ENCODE measurements around the gene PINK1. TPM values are rescaled to one million over a fixed set of nuclear protein-coding genes. Genes with fewer than 3 reads are reported as not detected.

The PINK1 gene
- total and polyA plus RNA-seq, 2 donors (not counting 1 experiment from before 2014, with no cell fraction given), result 51.9 to 106 TPM

DNA sequence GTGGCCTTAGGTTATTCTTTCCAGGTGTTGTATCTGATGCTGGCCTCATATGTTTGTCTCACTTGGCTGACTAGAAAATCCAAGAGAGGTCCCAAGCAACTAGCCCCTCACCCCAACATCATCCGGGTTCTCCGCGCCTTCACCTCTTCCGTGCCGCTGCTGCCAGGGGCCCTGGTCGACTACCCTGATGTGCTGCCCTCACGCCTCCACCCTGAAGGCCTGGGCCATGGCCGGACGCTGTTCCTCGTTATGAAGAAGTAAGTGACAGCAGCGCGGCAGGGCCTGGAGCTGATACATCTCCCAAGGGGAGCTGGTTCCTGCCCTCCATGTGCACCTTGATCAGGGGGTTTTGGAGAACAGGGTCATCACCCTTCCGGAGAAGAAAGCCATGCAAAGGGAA, 11.2 kb downstream of the PINK1 start:
- H3K4me3 ChIP-seq (replicated peaks in 1 of 4; ENCODE audit: control extremely low read depth in 1 of 4, insufficient read depth in 1 of 4, low read depth in 3 of 4, low read length in 4 of 4), result no peak overlapping the region
- no peak for DNase-seq (ENCODE audit: low read depth in 2 of 2)
- H3K79me2 ChIP-seq (ENCODE audit: control insufficient read depth, insufficient read depth, low read length), result no peaks in the 10 kb centered on the region
- H3K9ac ChIP-seq (ENCODE audit: insufficient read depth, low read length), result no peak overlapping the region
- H3K27me3 ChIP-seq (ENCODE audit: control insufficient read depth, insufficient read depth, low read length), result no peaks in the 10 kb centered on the region
- no peak for TF ChIP-seq EZH2 (IDR thresholded peaks at IDR 0.05; ENCODE audit: low read length, missing control alignments)
- TF ChIP-seq, protein P1, sequence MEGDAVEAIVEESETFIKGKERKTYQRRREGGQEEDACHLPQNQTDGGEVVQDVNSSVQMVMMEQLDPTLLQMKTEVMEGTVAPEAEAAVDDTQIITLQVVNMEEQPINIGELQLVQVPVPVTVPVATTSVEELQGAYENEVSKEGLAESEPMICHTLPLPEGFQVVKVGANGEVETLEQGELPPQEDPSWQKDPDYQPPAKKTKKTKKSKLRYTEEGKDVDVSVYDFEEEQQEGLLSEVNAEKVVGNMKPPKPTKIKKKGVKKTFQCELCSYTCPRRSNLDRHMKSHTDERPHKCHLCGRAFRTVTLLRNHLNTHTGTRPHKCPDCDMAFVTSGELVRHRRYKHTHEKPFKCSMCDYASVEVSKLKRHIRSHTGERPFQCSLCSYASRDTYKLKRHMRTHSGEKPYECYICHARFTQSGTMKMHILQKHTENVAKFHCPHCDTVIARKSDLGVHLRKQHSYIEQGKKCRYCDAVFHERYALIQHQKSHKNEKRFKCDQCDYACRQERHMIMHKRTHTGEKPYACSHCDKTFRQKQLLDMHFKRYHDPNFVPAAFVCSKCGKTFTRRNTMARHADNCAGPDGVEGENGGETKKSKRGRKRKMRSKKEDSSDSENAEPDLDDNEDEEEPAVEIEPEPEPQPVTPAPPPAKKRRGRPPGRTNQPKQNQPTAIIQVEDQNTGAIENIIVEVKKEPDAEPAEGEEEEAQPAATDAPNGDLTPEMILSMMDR (conservative IDR thresholded peaks at IDR 0.05 in 1 of 2, IDR thresholded peaks at IDR 0.05 in 1 of 2; ENCODE audit: low read depth in 1 of 2, low read length in 2 of 2), result no peak
- no peak overlapping the region for H2AFZ ChIP-seq (ENCODE audit: low read length)
- H3K9me3 ChIP-seq (ENCODE audit: control insufficient read depth, insufficient read depth, low read depth, low read length), result no peaks in the 10 kb centered on the region
- no peaks in the 10 kb centered on the region for H4K20me1 ChIP-seq (ENCODE audit: control insufficient read depth, extremely low read depth, insufficient read depth, low read length)
- H3K27ac ChIP-seq (ENCODE audit: insufficient read depth, low read length), result no peak overlapping the region
- peaks cover 14% of the 10 kb centered on the region for H3K36me3 ChIP-seq (ENCODE audit: control insufficient read depth, insufficient read depth, low read length)
- no peak overlapping the region for H3K4me2 ChIP-seq (ENCODE audit: extremely low read depth, insufficient read depth, low read length)
- H3K4me1 ChIP-seq (ENCODE audit: control insufficient read depth, extremely low read depth, insufficient read depth, low read length), result no peaks in the 10 kb centered on the region

DNA sequence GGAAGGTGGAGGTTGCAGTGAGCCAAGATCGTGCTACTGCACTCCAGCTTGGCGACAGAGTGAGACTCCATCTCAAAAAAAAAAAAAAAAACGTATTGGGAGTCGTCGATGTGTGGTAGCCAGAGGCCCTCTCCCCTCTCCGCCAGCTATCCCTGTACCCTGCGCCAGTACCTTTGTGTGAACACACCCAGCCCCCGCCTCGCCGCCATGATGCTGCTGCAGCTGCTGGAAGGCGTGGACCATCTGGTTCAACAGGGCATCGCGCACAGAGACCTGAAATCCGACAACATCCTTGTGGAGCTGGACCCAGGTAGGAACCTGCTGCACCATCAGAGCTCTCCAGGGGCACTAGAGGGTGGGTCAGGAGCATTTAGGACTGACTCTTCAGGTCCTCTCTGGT, 12.2 kb downstream of the PINK1 start:
- Histone ChIP-seq H3K79me2 (ENCODE audit: control insufficient read depth, insufficient read depth, low read length) (no peaks in the 10 kb centered on the region), H3K9me3 (ENCODE audit: control insufficient read depth, insufficient read depth, low read depth, low read length) (no peaks in the 10 kb centered on the region), H3K27me3 (ENCODE audit: control insufficient read depth, insufficient read depth, low read length) (no peaks in the 10 kb centered on the region), H3K36me3 (ENCODE audit: control insufficient read depth, insufficient read depth, low read length) (peaks cover 13% of the 10 kb centered on the region), H3K9ac (ENCODE audit: insufficient read depth, low read length) (no peak overlapping the region), H4K20me1 (ENCODE audit: control insufficient read depth, extremely low read depth, insufficient read depth, low read length) (no peaks in the 10 kb centered on the region), H3K4me3 (replicated peaks in 1 of 4; ENCODE audit: control extremely low read depth in 1 of 4, insufficient read depth in 1 of 4, low read depth in 3 of 4, low read length in 4 of 4) (no peak overlapping the region), H2AFZ (ENCODE audit: low read length) (no peak overlapping the region), H3K4me2 (ENCODE audit: extremely low read depth, insufficient read depth, low read length) (no peak overlapping the region), H3K27ac (ENCODE audit: insufficient read depth, low read length) (no peak overlapping the region), H3K4me1 (ENCODE audit: control insufficient read depth, extremely low read depth, insufficient read depth, low read length) (no peaks in the 10 kb centered on the region)
- no peak for TF ChIP-seq EZH2 (IDR thresholded peaks at IDR 0.05; ENCODE audit: low read length, missing control alignments)
- TF ChIP-seq, protein P1 (conservative IDR thresholded peaks at IDR 0.05 in 1 of 2, IDR thresholded peaks at IDR 0.05 in 1 of 2; ENCODE audit: low read depth in 1 of 2, low read length in 2 of 2), result no peak
- no peak for DNase-seq (ENCODE audit: low read depth in 2 of 2)

DNA sequence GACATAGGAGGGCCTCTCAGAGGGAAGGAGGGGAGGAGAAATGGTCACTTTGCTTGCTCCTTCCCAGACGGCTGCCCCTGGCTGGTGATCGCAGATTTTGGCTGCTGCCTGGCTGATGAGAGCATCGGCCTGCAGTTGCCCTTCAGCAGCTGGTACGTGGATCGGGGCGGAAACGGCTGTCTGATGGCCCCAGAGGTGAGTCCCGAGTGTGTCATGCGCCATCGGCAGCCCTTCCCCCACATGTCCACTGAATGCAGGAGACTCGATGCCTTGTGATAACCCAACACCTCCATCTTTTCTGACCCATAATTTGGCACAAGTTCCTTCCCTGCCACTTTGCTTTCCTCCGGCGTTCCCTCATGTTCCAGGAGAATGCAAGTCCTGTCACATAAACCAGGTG, 15.2 kb downstream of the PINK1 start:
- H3K9me3 ChIP-seq (ENCODE audit: control insufficient read depth, insufficient read depth, low read depth, low read length), result no peaks in the 10 kb centered on the region
- H3K4me2 ChIP-seq (ENCODE audit: extremely low read depth, insufficient read depth, low read length), result no peak overlapping the region
- H3K4me3 ChIP-seq (replicated peaks in 1 of 4; ENCODE audit: control extremely low read depth in 1 of 4, insufficient read depth in 1 of 4, low read depth in 3 of 4, low read length in 4 of 4), result no peak overlapping the region
- no peak overlapping the region for H2AFZ ChIP-seq (ENCODE audit: low read length)
- H3K36me3 ChIP-seq (ENCODE audit: control insufficient read depth, insufficient read depth, low read length), result peaks cover 24% of the 10 kb centered on the region
- TF ChIP-seq EZH2 (IDR thresholded peaks at IDR 0.05; ENCODE audit: low read length, missing control alignments), result no peak
- TF ChIP-seq, protein P1 (conservative IDR thresholded peaks at IDR 0.05 in 1 of 2, IDR thresholded peaks at IDR 0.05 in 1 of 2; ENCODE audit: low read depth in 1 of 2, low read length in 2 of 2), result no peak
- no peak for DNase-seq (ENCODE audit: low read depth in 2 of 2)
- H3K4me1 ChIP-seq (ENCODE audit: control insufficient read depth, extremely low read depth, insufficient read depth, low read length), result no peaks in the 10 kb centered on the region
- no peaks in the 10 kb centered on the region for H3K79me2 ChIP-seq (ENCODE audit: control insufficient read depth, insufficient read depth, low read length)
- H4K20me1 ChIP-seq (ENCODE audit: control insufficient read depth, extremely low read depth, insufficient read depth, low read length), result no peaks in the 10 kb centered on the region
- H3K9ac ChIP-seq (ENCODE audit: insufficient read depth, low read length), result no peak overlapping the region
- H3K27ac ChIP-seq (ENCODE audit: insufficient read depth, low read length), result no peak overlapping the region
- H3K27me3 ChIP-seq (ENCODE audit: control insufficient read depth, insufficient read depth, low read length), result no peaks in the 10 kb centered on the region
